HG03039 (cell line): ENCODE measurements around the gene SGTA.
"Not testable (repeated sequence)": the region's sequence is repeated elsewhere in the genome, so short reads cannot be mapped to it uniquely, and the experiment has no call there.

ENCODE experiments used
- ATAC-seq: cut with Tn5 transposase; IDR thresholded peaks from one replicate; pipeline ENCODE4 v1.9.1; 2021; ENCODE audit warnings: mild to moderate bottlenecking, moderate library complexity; ENCODE audit not compliant: unreplicated experiment

Gene SGTA

DNA sequence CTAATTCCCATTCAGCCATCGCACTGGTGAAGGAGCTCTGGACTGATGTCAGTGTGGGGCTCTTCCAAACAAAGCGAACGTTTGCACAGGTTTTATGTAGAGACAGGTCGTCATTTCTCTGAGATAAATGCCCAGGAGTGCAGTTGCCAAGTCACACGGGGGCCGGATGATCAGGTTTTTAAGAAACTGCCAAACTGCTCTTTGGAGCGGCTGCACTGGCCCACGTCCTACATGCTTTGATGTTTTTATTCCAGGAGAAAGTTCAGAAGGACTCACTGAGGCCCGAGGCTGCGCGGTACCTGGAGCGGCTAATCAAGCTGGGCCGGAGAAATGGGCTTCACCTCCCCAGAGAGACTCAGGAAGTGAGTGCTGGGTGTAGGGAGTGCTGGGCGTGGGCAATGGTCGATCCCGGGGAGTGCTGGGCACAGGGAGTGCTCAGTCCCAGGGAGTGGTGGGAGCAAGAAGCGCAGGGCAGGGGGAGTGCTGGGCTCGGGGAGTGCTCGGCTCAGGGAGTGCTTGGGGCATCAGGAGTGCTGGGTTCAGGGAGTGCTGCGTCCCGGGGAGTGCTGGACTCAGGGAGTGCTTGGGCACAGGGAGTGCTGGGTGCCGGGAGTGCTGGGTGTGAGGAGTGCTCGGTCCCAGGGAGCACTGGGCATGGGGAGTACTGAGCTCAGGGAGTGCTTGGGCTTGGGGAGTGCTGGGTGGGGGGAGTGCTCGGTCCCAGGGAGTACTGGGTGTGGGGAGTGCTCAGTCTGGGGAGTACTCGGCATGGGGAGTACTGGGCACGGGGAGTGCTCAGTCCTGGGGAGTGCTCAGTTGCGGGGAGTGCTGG, 13.0 kb upstream of the SGTA start:
- no peak for ATAC-seq

DNA sequence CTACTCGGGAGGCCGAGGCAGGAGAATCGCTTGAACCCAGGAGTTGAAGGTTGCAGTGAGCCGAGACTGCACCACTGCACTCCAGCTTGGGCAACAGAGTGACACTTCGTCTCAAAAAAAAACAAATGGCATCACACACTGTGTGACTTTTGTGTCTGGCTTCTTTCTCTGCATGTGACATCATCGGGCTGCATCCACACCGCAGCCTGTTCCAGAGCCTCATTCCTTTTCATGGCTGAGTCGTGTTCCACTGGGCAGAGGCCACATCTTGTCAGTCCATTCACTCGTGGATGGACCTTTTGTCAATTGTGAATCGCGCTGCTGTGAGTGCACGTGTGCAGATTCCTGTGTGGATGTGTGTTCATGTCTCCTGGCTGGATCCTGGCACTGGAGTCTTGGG, 10.5 kb upstream of the SGTA start:
- ATAC-seq = no peak

- no peak for ATAC-seq
These were observed 10.1 kb upstream of the SGTA start for GRCh38 chr19:2793126-2793525.

DNA sequence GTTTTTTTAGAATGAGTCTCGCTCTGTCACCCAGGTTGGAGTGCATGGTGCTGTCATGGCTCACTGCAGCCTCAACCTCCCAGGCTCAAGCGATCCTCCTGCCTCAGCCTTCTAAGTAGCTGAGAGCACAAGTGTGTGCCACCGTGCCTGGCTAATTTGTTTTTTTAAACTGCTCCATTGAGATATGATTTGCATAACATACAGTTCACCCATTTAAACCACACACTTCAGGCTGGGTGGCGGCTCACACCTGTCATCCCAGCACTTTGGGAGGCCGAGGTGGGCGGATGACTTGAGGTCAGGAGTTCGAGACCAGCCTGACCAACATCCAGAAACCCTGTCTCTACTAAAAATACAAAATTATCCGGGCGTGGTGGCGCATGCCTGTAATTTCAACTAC, 9.6 kb upstream of the SGTA start:
- ATAC-seq = not testable (repeated sequence)

- ATAC-seq = no peak
These were observed 8.8 kb upstream of the SGTA start for GRCh38 chr19:2791876-2792275.

DNA sequence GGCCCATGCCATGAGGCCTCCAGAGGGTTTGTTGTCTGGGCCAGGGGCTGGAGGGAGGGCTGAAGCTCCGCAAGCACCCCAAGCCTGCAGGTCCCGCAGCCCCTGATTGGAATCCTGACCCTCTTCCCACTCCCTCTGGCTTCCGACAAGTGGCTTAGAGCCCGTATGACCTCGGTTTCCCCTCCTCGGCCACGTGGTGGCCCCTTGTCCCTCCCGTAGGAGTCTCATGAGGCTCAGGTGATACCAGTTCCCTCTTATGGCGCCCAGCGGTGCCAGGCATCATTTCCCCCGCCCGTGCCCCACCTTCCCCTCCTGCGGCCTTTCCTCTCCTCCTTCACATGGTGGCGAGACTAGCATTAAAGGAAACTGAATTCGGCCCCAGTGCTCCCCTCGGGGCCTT, 8.4 kb upstream of the SGTA start:
- ATAC-seq = no peak

GRCh38 chr19:2790557-2791271, 7.6 kb upstream of the SGTA start:
- no peak for ATAC-seq

GRCh38 chr19:2790194-2790556, 7.1 kb upstream of the SGTA start:
- ATAC-seq = no peak

GRCh38 chr19:2788237-2788636, 5.2 kb upstream of the SGTA start:
- no peak for ATAC-seq

DNA sequence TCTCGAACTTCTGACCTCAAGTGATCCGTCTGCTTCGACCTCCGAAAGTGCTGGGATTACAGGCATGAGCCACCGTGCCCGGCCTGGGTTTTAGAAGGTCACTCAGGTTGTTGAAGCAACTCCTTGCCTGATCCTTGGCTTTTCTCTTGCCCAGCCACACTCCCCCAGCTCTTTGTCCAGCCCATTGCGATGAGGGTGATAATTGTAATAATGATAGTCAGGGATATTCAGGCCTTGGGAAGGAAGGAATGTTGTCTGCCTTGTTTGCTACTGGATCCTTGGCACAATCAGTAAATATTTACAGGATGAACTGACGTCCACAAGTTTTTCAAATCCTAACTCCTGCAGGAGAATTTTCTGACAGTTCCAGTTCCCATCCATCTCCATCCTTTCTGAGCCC, 4.0 kb upstream of the SGTA start:
- ATAC-seq = no peak

DNA sequence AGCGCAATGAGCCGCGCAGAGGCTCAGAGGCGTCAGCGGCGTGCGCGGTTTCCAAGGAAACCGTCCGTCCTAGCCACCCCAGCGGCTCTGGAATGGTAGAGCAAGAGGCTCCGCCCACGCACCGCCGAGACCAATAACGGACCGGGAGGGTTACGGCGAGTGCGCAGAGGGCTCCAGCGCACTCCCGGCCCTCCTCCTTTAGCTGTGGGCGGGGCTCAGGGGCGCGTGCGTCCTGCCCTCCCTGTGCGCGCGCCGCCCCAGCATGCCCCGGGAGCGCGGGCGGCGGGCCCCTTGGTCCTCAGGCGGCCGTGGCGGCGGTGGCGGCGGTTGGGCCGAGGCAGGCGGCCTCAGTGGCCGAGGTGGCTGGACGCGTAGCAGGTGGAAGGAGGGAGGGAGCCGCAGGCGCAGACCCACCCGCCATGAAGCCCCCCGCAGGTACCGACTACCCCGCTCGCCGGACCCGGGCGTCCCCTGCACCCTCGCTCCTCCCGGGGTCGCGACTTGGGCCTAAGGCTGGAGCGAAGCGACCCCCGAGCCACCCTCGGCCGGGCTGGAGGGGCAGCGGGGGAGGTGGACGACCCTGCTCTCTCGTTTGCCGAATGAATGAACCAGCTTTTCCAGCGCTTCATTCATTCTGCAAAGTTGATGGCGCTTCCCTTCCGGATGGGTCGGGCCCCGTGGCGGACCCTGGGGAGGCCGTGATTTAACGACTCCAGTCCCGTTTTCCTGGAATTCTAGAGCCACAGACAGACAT, 2.3 kb upstream of the SGTA start, which contains the start of gene THOP1:
TSS of gene THOP1 (plus strand) at position 260 of the 754 bp plus-strand sequence. CDS start at position 420, 160 bp downstream.
- ATAC-seq = peak; percentile 62

DNA sequence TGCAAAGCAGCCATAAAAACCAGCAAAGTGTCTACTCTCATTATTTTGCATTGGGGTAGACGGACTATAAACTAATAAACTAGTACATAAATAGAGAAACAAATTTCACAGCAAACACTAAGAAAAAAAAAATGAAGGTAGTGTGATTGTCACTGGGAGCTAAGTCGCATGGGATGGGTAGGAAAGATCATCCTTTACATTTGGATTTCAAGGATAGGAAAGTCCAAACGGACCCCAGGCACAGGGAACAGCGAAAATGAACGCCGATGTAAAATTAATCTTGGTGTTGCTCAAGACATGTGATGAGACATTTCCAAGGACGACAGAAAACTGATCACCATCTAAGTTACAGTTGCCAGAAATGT, 690 bp upstream of the SGTA start:
- ATAC-seq = no peak

- ATAC-seq = no peak
These were observed 641 bp downstream of the SGTA start for GRCh38 chr19:2782329-2782935.

DNA sequence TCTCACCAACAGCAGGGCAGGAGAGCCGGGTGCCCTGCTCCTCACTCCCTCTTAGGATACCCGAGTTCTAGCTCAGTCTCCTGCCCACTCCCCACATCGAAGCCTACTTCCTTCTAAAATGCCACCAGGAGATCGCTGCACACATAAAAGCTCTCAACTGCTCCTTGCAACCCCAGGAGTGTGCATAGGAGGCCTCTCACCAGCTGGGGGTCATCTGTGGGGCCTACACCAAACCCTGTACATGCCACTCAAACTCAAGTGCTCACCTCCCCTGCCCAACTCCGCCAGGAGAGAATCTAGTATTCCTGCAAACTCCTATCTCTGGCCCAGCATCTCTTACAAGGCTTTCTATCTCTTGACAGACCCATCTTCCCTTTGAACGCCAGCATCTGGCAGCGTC, 2.8 kb downstream of the SGTA start:
- ATAC-seq = no peak

DNA sequence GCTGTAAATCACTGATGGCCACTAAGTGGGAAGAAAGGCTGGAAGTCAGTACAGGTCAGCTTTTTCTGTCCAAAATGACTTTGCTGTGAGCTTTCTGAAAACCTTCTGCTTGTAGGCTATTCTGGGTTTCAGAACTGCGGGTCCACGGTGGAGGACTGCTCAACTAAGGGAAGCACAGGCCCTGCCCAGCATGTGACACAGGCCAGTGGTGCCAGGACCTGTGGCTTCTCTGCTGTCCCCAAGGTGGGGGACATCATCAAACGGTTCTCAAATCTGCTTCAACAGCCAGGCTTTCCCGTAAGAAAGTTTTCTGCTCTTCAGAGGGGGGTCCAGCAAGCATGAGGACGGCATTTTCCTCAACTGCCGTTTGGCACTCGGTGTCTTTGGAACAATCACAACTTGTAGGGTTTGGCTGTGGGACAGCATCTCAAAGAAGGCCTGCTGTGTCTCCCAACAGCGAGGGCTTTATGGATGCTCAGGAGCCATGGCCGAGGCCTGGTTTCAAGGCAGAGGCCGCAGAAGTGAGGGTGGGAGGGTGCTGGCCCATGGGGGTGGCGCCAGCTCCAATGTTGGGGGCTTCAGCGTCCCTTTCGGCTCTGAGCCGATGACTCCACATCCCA, 3.8 kb downstream of the SGTA start:
- ATAC-seq = no peak

GRCh38 chr19:2777952-2778683, 5.0 kb downstream of the SGTA start:
- ATAC-seq = no peak

GRCh38 chr19:2775556-2776430, 7.3 kb downstream of the SGTA start:
- no peak for ATAC-seq

DNA sequence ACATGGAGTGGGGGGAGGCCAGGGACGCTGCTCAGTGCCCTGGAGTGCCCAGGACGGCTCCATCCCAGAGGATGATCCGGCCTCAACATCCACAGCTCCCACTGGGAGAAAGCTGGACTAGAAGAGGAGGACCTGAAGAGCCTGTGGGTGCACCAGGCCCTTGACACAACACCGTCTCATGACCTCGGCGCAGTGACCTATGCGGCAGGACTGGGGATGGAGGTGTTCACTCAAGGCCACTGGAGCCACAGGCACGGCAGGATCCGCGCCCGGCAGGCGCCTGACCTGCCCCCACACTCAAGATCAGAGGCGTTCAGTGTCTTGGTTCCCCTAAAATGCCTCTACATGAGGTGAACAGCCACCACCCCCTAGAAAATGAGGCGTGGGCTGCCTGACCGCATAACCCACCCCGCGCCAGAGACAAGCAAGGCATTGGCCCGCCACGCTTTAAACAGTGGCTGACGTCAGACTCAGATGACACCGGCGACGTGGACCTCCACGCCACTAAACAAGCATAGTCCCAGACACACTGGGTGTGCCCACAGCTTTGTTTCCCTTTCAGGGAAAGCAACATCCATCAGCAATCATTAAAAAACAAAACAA, 8.0 kb downstream of the SGTA start:
- no peak for ATAC-seq
